Lung (tissue), 12 donors: ENCODE results near the gene STH. TPM values are rescaled to one million over a fixed set of nuclear protein-coding genes. Genes with fewer than 3 reads are reported as not detected.

Source experiments
- ATAC-seq: fragments of 200-7000 bp; cut with Tn5 transposase; one replicate; pipeline ENCODE4 v1.9.1; 2020; ENCODE audit warnings: moderate number of reproducible peaks; ENCODE audit not compliant: insufficient read depth, low FRiP score
- DNase-seq, 3 donors: peaks; one replicate each; pipeline ENCODE4 v3.0.0-alpha.2; 2013 to 2017
- H3K27ac ChIP-seq, 2 donors: one replicate each; pipeline ENCODE4 v1.5.1; 2013; ENCODE audit warnings: mild to moderate bottlenecking in 2 of 2, moderate library complexity in 2 of 2, control low read depth in 1 of 2, inconsistent platforms in 1 of 2, low read depth in 1 of 2, low read length in 1 of 2
- H3K27me3 ChIP-seq, 3 donors: one replicate each; pipeline ENCODE4 v1.5.1; 2013; ENCODE audit warnings: low read length in 2 of 3; ENCODE audit not compliant: control insufficient read depth in 3 of 3, insufficient read depth in 3 of 3
- H3K36me3 ChIP-seq, 4 donors: one replicate each; pipeline ENCODE4 v1.5.1; 2013; ENCODE audit warnings: low read length in 4 of 4, mild to moderate bottlenecking in 1 of 4, moderate library complexity in 1 of 4; ENCODE audit not compliant: control insufficient read depth in 4 of 4, insufficient read depth in 4 of 4
- H3K4me1 ChIP-seq, 5 donors: one replicate each; pipeline ENCODE4 v1.5.1; 2013; ENCODE audit warnings: low read length in 5 of 5, mild to moderate bottlenecking in 2 of 5, moderate library complexity in 1 of 5; ENCODE audit not compliant: control insufficient read depth in 5 of 5, insufficient read depth in 5 of 5
- H3K4me3 ChIP-seq: one replicate; pipeline ENCODE4 v1.5.1; 2013; ENCODE audit warnings: mild to moderate bottlenecking, control low read depth, moderate library complexity
- H3K9ac ChIP-seq, 2 donors: one replicate each; pipeline ENCODE4 v1.5.1; 2013; ENCODE audit warnings: low read length in 2 of 2, control low read depth in 1 of 2; ENCODE audit not compliant: insufficient read depth in 1 of 2
- H3K9me3 ChIP-seq, 4 donors: one replicate each; pipeline ENCODE4 v1.5.1; 2013; ENCODE audit warnings: low read length in 3 of 4, mild to moderate bottlenecking in 1 of 4, moderate library complexity in 1 of 4; ENCODE audit not compliant: control insufficient read depth in 4 of 4, insufficient read depth in 3 of 4
- CTCF ChIP-seq: IDR thresholded peaks from 2 replicates; pipeline ENCODE4 v1.5.1; 2012; ENCODE audit warnings: mild to moderate bottlenecking; ENCODE audit errors: control extremely low read depth, extremely low read depth
- WGBS, 2 donors: extraction: QIAGEN DNeasy Blood & Tissue Kit; methylation state at CpG; one replicate each; pipeline ENCODE4 v1.1.7; 2013; 5-methylcytosine and 5-hydroxymethylcytosine counted together
- polyA plus RNA-seq, 2 donors: library from polyadenylated mRNA; stranded (reverse); fragments of 200-250 nt; gene quantifications; one replicate each; pipeline ENCODE4 v1.2.1, GENCODE V29; 2013
- total RNA-seq, 2 donors: library from RNA; depleted of rRNA in 1 of 2; stranded (reverse); fragments of >200 nt in 1 of 2; gene quantifications; one replicate each; pipeline ENCODE4 v1.2.1, GENCODE V29; 2014 to 2021
- donor health status: control.
- donor health status: control.
- donor health status: Bipolar disorder and iron deficiency.
- donor health status: healthy.
- donor health status: DM: yes; HTN: yes; CAD: no.

The STH gene
- total and polyA plus RNA-seq, 4 donors, result not detected

GRCh38 chr17:45993962-45994627 is 5.0 kb upstream of the STH start:
- DNase-seq (no peak), ATAC-seq (no peak)
- Histone ChIP-seq H3K27ac (no peak overlapping the region), H3K36me3 (no peaks in the 10 kb centered on the region), H3K27me3 (no peaks in the 10 kb centered on the region), H3K9ac (no peak overlapping the region), H3K4me3 (no peak overlapping the region), H3K4me1 (peaks cover 0 to 8% (median 6%) of the 10 kb centered on the region in 5 donors), H3K9me3 (no peaks in the 10 kb centered on the region)
- no peak for TF ChIP-seq CTCF
- WGBS, 2 donors, result 90% methylated on average over 16 of the region's 16 CpGs

GRCh38 chr17:45994987-45995386 is 4.1 kb upstream of the STH start:
- Histone ChIP-seq H3K27ac (no peak overlapping the region), H3K4me3 (no peak overlapping the region), H3K27me3 (no peaks in the 10 kb centered on the region), H3K4me1 (peaks cover 0 to 8% (median 6%) of the 10 kb centered on the region in 5 donors), H3K9ac (no peak overlapping the region), H3K36me3 (no peaks in the 10 kb centered on the region), H3K9me3 (no peaks in the 10 kb centered on the region)
- TF ChIP-seq CTCF, result no peak
- ATAC-seq, result no peak
- no peak for DNase-seq
- 94 to 95% methylated on average over 8 of the region's 8 CpGs for WGBS, 2 donors

GRCh38 chr17:45995627-45996270 is 3.3 kb upstream of the STH start:
- 77 to 86% methylated on average over 14 of the region's 14 CpGs for WGBS, 2 donors
- ATAC-seq, result no peak

More at GRCh38 chr17:45995627-45996270, 3.3 kb upstream of the STH start:
- no peak for TF ChIP-seq CTCF
- DNase-seq, result peak; percentile 66 to 79 (median 78)
- Histone ChIP-seq H3K4me1 (peaks cover 0 to 8% (median 6%) of the 10 kb centered on the region in 5 donors), H3K4me3 (no peak overlapping the region), H3K27ac (no peak overlapping the region), H3K27me3 (no peaks in the 10 kb centered on the region), H3K9ac (no peak overlapping the region), H3K9me3 (no peaks in the 10 kb centered on the region), H3K36me3 (no peaks in the 10 kb centered on the region)
